ENCODE results near the gene INHA. TPM values are rescaled to one million over a fixed set of nuclear protein-coding genes. Genes with fewer than 3 reads are reported as not detected.

Gene INHA
- total RNA-seq, 2 donors from 2014 or later = 0.37 TPM; not detected in 1

- intact Hi-C loops (cut with DNase I) = no loop called here
- peak; percentile 99 for DNase-seq (ENCODE audit: low spot score)
Observed at GRCh38 chr2:219597552-219598307, 25.6 kb downstream of the INHA start, which contains the start of gene STK11IP. Gene STK11IP (plus strand): TSS chr2:219597857. CDS start chr2:219598120, 263 bp downstream.

- intact Hi-C loops (cut with DNase I) = no loop called here
- no peak for DNase-seq (ENCODE audit: low spot score)
Observed at GRCh38 chr2:219598308-219599078, 26.4 kb downstream of the INHA start.

DNA sequence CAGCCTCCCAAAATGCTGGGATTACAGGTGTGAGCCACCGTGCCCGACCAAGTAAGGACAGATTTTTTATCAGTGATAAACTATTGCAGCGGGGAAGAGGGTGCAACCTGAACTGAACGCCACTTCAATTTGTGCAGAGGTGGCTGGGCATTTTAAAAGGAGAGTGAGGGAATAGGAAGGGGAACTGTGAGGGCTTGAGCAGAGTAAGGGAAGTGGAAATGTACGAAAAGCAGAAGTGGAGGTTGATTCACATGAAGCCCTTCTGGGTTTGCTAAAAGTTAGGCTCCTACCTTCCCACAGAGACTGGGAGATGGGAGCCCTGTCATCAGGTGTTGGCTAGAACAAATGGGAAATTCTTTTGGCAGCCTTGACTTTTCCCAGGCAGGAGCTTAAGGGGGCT, 31.7 kb downstream of the INHA start:
- no peak for DNase-seq (ENCODE audit: low spot score)

DNA sequence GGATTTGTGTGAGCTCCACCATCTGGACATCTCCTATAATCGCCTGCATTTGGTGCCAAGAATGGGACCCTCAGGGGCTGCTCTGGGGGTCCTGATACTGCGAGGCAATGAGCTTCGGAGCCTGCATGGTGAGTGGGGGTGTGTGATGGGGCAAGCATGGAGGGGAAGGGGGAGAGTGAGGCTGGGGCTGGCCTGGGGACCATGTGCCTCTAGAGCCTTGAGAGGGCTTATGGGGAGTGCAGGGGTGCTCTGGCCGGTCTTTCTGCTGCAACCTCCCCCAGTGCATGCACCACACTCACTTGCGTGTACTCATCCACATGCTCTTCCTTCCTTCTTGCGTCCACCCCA, 33.5 kb downstream of the INHA start:
- no peak for DNase-seq (ENCODE audit: low spot score)
- intact Hi-C loops (cut with DNase I) = no loop called here

More for the DNA sequence above, 31.7 kb downstream of the INHA start:
- intact Hi-C loops (cut with DNase I) = no loop called here

GRCh38 chr2:219607931-219608330, 35.8 kb downstream of the INHA start:
- intact Hi-C loops (cut with DNase I) = no loop called here

DNA sequence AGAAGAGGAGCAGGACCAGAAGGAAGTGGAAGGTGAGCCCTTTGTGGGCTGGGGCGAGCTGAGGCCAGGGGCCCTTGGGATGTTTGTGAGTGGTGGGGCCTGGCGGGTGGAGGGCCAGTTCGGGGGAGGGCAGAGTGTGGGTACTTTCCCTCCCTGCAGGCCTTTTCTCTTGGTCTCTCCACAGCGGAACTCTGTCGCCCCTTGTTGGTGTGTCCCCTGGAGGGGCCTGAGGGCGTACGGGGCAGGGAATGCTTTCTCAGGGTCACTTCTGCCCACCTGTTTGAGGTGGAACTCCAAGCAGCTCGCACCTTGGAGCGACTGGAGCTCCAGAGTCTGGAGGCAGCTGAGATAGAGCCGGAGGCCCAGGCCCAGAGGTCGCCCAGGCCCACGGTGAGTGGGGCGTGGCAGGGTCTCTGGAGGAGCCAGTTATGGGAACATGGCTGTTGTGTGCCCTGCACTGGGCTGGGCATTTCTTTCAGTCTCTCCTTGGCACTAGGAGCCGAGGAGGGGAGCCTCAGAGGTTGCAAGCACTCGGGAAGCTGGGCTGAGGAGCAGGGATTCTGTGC, 36.4 kb downstream of the INHA start:
- DNase-seq (ENCODE audit: low spot score) = no peak
- intact Hi-C loops (cut with DNase I) = no loop called here

More at GRCh38 chr2:219607931-219608330, 35.8 kb downstream of the INHA start:
- DNase-seq (ENCODE audit: low spot score) = no peak

GRCh38 chr2:219609149-219609750, 37.1 kb downstream of the INHA start:
- intact Hi-C loops (cut with DNase I) = no loop called here
- DNase-seq (ENCODE audit: low spot score) = no peak

DNA sequence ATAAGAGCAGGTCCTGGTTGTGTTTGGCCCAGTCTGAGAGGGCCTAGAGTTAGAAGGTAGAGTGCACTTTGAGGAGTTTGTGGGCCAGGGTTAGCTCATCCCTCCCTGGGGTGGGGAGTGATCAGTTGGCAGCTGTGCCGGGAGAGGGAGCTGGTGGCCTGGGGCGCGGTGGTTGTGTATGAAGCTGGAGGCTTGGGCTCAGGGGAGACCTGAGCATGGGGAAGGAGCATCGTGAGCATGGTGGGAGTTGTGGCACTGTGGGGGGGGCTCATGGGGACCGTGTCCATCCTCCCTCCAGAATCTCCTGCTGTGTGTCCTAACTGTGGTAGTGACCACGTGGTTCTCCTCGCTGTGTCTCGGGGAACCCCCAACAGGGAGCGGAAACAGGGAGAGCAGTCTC, 39.2 kb downstream of the INHA start:
- no peak for DNase-seq (ENCODE audit: low spot score)
- intact Hi-C loops (cut with DNase I) = no loop called here

- DNase-seq (ENCODE audit: low spot score) = no peak
- intact Hi-C loops (cut with DNase I) = no loop called here
Observed at GRCh38 chr2:219611866-219612576, 39.9 kb downstream of the INHA start.

GRCh38 chr2:219612577-219613286, 40.6 kb downstream of the INHA start:
- intact Hi-C loops (cut with DNase I) = no loop called here
- DNase-seq (ENCODE audit: low spot score) = no peak

- intact Hi-C loops (cut with DNase I) = no loop called here
Observed at GRCh38 chr2:219613461-219614070, 41.5 kb downstream of the INHA start.

DNA sequence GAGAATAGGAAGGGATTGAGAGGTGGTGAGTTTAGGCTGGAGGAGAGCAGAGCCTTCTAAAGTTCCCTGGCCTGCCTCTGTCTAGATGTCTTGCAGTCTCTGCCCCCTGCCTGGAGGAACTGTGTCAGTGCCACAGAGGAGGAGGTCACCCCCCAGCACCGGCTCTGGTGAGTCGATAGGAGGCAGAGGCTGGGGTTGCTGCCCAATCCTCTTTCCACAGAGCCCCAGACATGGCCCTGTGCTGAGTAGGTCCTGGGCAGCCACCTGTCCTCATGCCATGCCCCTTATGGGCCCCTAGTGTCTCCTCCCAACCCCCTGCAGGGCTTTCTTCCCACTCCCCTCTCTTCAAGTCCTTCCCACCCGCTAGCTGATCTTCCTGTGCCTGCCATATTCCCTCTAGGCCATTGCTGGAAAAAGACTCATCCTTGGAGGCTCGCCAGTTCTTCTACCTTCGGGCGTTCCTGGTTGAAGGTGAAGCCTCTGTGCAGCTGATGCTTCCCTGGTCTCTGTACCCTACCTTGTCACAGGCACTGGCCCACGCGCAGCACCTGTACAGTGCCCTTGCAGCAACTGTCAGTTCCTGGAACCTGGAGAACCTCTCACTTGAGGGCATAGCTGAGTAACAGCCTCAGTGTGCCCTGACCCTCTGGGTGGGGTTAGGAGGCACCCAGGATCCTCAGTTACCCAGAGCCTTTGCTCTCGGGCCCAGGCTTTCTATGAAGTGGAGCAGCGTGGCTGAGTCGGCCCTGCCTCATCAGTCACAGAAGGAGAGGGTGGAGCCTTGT, 42.2 kb downstream of the INHA start:
- DNase-seq (ENCODE audit: low spot score) = no peak
- intact Hi-C loops (cut with DNase I) = no loop called here

More at GRCh38 chr2:219613461-219614070, 41.5 kb downstream of the INHA start:
- no peak for DNase-seq (ENCODE audit: low spot score)

GRCh38 chr2:219615036-219615435, 42.9 kb downstream of the INHA start:
- DNase-seq (ENCODE audit: low spot score) = no peak
- intact Hi-C loops (cut with DNase I) = no loop called here

- intact Hi-C loops (cut with DNase I) = no loop called here
- DNase-seq (ENCODE audit: low spot score) = no peak
Observed at GRCh38 chr2:219615894-219616293, 43.8 kb downstream of the INHA start.

DNA sequence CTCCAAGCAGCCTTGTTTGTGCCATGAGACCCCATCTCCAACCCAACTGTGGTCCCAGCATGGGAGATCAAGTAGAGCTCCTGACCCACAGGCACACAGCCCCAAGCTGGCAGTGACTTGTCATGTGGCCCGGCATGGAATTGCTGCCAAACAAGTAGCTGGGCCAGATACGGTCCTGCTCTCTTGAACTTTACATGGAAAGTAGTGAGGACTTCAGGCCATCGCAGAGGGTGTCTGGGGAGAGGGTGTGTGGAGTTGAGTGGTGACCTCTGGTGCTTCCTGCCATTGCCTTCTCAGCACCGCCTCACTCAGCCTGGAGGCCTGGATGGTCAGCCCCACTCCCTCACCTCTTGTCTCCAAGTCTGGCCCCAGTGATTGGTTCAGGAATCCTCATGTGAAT, 44.4 kb downstream of the INHA start:
- intact Hi-C loops (cut with DNase I) = no loop called here
- DNase-seq (ENCODE audit: low spot score) = peak; percentile 79

- intact Hi-C loops (cut with DNase I) = loop anchor here in 1 of 2 donors (2.0 kb wide), 1 partner anchor 18 kb away; no protein-coding TSS in a partner anchor
- peak; percentile 58 for DNase-seq (ENCODE audit: low spot score)
Observed at GRCh38 chr2:219618733-219619122, 46.6 kb downstream of the INHA start.

DNA sequence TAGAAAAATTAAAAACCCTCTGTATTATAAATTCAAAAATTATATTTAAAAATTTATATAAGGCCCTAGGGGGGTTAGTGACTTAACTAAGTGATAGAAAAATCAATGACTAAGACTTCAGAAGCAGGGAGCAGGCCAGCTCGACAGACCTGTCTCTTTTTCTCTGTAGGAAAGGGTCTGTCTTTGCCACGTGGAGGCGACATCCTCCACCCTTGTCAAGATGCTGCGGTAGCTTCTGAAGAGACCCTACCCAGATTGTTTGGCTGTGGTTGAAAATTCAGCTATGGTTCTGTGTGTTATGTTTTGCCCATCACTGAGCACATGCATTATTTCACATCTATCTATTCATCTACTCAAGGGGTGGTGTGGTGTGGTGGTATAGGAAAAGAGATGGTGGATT, 47.1 kb downstream of the INHA start:
- DNase-seq (ENCODE audit: low spot score) = no peak
- intact Hi-C loops (cut with DNase I) = loop anchor here in 1 of 2 donors (2.0 kb wide), 1 partner anchor 18 kb away; no protein-coding TSS in a partner anchor

Data from posterior vena cava (tissue), 2 donors.